GM19395 (cell line): ENCODE results near the gene KCNQ1.
"Not testable (repeated sequence)": the region's sequence is repeated elsewhere in the genome, so short reads cannot be mapped to it uniquely, and the experiment has no call there.

Experiments
- ATAC-seq: cut with Tn5 transposase; IDR thresholded peaks from one replicate; pipeline ENCODE4 v1.9.1; 2021; ENCODE audit warnings: mild to moderate bottlenecking, moderate library complexity; ENCODE audit not compliant: unreplicated experiment

The KCNQ1 gene

GRCh38 chr11:2587976-2588748, 143.4 kb downstream of the KCNQ1 start:
- no peak for ATAC-seq

DNA sequence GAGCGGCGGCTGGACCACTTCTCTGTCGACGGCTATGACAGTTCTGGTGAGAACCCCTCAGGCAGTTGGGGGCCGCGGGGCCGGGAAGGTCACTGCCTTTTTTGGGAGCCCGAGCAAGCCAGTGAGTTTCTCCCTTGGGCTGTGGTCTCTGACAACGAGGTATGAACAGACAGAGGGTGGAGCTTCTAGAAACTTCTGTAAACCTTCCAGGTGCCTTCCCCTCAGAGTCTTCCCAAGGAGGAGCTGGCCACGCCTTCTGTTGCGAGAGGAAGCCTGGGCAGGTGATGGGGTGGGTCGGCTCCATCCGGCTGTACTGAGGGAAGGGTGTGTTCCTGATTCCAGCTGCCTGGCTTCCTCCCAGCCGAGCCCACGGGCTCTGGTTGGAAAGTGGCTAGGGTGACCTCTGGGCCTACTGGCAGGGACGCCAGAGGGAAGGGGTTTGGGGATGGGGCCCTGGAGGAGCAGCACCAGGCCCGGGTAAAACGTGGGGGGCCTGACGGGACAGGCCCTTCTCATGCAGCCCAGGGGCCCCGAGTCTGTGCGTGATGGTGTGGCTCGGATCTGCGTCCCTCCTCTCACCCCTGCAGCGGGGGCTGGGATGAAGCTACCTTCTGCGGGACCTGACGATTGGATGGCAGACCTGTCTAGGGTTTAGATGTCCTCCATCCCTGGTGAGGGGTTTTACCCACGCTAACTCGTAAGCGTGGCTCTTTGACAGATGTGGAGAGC, 144.2 kb downstream of the KCNQ1 start:
- no peak for ATAC-seq

GRCh38 chr11:2589538-2589934, 144.7 kb downstream of the KCNQ1 start:
- no peak for ATAC-seq

GRCh38 chr11:2590131-2590964, 145.5 kb downstream of the KCNQ1 start:
- ATAC-seq, result no peak

DNA sequence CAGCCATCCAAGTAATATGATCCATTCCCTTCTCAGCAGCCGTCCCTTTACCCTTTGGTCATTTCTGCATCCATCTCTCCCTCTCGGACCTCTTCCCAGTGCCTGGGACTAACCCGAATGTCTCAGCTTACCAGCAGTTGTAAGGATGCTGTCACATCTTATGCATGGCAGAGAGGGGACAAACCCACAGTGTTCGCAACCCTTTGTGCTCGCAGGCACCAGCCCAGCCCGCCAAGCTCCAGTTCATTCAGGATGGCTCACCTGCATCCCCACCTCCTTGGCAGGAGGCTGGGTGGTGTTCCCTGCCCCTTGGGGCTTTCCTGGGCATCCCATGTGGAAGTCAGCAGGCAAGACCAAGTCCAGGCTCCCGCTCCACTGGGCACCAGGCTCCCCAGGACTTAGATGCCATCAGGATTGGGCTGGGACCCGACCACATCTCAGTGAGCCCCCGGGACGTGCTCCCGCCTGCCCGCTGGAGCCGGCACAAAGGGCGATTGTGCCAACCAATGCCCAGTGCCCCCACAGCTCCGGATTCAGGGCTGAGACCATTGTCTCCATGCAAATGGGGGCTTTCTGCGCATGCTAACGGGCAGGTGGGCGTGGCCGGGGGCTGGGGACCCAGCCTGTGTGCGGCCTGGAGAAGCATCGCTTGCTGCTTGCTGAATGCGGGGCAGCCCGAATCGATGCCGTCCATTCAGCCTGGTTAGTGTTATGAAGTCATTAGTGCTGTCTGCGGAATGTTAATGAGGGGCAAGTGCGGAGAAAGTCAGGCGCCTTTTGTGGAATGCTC, 146.4 kb downstream of the KCNQ1 start:
- no peak for ATAC-seq

DNA sequence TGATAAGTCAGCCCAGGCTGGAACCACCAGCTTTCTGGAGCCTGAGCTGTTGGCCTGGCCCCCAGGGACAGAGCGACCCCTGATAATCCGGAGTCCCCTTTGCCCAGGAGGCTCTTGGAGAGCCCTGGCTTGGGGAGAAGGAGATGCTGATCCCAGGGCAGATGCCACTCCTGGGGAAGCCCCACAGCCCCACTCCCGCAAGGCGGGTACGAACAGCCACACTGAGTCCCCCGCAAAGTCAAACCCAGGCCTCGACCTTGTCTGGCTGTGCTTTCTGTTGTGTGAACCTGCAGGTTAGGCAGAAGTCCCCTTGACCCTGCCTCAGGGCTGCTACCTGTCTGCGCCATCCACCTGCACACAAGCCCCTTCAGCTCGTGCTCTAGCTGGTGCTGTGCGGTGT, 147.0 kb downstream of the KCNQ1 start:
- no peak for ATAC-seq

DNA sequence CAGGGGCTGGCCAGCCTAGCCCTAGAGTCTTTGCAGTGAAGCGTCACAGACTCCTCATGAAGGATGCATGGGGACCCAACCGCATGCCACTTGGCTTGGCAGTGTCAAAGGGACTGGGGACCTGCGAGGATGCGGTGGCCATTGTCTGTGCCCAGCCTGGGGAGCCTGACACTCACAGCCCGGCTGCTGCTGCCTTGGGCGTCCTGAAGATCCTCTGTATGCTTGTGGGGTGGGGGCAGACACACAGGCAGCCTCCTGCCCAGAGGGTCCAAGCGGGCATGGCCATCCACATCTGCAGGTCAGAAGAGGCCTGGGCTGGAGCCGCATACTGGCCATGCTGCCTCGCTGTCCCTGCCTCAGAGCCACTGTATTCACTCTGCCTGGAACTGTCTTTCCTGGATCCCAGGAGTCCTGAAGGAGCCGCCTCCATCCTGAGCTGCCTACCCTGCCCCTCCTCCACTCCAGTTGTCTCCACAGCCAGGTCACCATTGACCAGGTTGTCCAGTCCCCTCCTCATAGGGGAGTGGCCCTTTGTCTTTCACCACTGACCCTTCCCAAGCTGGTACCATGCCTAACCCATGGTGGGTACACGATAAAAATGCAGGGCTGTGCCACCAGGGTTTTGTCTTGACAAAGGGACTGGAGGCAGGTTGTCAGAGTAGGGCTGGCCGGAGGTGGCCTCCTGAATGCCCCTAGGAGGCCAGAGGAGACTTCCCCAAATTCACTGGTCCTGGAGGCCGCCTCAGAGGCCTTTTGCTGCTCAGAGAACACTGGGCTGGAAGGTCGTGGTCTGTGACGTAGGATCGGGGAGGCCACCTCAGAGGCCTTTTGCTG, 148.0 kb downstream of the KCNQ1 start:
- ATAC-seq, result no peak

GRCh38 chr11:2593393-2593950, 148.7 kb downstream of the KCNQ1 start:
- no peak for ATAC-seq

DNA sequence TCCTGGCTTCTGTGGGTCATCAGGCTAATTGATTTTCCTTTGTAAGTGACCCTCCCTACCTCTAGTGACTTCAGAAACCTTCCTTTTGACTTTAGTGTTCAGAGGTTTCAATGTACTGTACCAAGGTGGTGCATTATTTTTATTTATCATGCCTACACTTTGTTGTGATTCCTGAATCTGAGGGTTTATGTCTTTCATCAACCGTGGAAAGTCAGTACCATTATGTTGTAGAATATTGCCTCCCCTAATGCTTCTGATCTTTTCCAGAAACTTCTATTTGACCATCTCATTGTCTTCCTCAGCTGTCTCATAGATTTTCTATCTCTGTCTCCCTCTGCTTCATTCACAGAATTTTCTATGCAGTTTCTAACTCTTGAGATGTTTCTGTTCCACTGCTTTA, 149.5 kb downstream of the KCNQ1 start:
- ATAC-seq, result no peak

DNA sequence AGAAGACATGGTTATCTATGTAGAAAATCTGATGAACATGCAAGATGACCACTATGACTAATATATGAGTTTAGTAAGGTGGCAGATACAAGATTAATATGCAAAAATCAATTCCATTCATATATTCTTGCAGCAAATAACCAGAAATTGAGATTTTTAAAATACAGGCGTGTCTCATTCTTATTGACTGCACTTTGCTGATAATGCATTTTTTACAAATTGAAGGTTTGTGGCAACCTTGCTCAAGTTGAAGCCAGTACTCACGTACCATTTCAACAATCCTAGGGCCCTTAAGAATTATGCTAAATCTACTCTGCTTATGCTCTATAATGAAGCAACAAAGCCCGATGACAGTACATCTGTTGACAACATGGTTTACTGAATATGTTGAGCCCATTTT, 150.4 kb downstream of the KCNQ1 start:
- no peak for ATAC-seq

- ATAC-seq, result no peak
These were observed 154.9 kb downstream of the KCNQ1 start for GRCh38 chr11:2599561-2600189.

- no peak for ATAC-seq
These were observed 164.5 kb downstream of the KCNQ1 start for GRCh38 chr11:2609345-2609744.

DNA sequence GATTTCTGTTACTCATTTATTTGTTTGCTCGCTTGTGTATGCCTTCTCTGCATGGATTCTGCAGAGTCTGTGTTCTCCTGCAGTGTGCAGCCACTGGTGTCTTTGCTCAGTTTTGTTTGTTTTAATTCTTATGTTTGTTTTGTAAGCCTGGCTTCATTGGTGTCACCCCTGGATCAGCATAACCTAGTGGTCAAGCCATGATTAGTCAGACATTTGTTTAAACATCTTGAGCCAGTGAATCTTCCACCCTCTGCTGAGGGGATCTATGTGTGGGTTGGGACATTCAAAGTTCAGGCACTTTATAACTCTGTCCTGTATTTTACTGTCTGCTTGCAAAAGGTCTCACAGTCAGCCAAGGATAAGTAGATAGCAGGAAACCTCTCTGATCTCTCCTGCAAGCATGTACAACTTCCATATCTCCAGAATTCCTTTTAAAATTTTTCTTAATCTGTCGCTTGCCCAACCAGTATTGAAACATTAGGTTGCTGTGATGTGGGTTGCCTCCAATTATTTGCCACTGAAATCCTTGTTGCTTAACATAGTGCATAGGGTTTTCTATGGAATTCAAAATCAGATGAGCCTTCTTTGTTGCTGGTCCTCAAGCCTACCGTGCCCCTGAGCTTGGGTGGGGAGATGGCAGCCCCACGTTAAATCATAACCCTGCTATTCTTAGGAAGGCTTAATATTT, 168.2 kb downstream of the KCNQ1 start:
- no peak for ATAC-seq

DNA sequence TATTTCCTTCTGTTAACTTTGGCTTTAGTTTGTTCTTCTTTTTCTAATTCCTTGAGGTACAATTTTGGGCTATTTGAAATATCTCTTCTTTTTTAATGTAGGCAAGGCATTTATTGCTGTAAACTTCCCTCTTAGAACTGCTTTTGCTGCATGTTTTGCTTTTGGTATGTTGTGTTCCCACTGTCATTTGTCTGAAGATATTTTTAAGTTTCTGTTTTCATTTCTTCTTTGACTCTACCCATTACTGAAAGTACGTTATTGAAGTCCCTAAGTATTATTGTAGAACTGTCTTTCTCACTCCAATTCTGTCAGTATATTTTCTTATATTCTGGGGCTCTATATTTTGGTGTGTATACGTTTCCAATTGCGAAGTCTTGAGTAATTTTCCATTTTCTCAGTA, 177.1 kb downstream of the KCNQ1 start:
- ATAC-seq, result peak; percentile 49

- no peak for ATAC-seq
These were observed 180.4 kb downstream of the KCNQ1 start for GRCh38 chr11:2625183-2625582.

GRCh38 chr11:2630679-2631078, 185.9 kb downstream of the KCNQ1 start:
- no peak for ATAC-seq

DNA sequence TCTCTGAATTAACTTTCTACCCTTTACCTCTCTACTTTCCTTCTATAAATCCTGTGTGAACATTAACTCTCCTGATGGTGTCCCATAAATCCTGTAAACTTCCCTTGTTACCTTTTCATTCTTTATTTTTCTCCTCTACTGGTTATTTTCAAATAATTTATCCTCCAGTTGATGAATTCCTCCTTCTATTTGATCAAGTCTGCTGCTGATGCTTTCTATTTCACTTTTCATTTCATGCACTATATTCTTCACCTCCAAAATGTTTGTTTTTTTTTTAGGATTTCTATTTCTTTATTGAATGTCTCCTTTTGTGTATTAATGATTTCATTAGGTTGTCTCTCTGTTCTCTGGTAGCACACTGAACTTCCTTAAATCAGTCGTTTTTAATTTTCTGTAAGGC, 186.4 kb downstream of the KCNQ1 start:
- no peak for ATAC-seq

- not testable (repeated sequence) for ATAC-seq
These were observed 195.0 kb downstream of the KCNQ1 start for GRCh38 chr11:2639763-2640162.

DNA sequence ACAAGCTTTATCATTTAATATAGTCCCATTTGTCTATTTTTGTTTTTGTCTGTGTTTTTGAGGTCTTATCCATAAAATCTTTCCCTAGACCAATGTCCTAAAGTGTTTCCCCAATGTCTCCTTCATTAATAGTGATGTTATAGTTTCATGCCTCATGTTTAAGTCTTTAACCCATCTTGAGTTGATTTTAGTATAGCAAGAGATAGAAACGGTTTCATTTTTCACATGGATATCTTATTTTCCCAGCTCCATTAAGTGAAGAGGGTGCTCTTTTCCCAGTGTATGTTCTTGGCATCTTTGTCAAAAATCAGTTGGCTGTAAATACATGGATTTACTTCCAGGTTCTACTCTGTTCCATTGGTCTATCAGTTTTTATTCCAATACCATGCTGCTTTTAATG, 196.8 kb downstream of the KCNQ1 start:
- ATAC-seq, result no peak
